ENCODE data around the gene PRR22. TPM values are rescaled to one million over a fixed set of nuclear protein-coding genes. Genes with fewer than 3 reads are reported as not detected.

Gene PRR22
- total and polyA plus RNA-seq, 2 experiments from 2014 or later, result 0.13 to 2.9 TPM

DNA sequence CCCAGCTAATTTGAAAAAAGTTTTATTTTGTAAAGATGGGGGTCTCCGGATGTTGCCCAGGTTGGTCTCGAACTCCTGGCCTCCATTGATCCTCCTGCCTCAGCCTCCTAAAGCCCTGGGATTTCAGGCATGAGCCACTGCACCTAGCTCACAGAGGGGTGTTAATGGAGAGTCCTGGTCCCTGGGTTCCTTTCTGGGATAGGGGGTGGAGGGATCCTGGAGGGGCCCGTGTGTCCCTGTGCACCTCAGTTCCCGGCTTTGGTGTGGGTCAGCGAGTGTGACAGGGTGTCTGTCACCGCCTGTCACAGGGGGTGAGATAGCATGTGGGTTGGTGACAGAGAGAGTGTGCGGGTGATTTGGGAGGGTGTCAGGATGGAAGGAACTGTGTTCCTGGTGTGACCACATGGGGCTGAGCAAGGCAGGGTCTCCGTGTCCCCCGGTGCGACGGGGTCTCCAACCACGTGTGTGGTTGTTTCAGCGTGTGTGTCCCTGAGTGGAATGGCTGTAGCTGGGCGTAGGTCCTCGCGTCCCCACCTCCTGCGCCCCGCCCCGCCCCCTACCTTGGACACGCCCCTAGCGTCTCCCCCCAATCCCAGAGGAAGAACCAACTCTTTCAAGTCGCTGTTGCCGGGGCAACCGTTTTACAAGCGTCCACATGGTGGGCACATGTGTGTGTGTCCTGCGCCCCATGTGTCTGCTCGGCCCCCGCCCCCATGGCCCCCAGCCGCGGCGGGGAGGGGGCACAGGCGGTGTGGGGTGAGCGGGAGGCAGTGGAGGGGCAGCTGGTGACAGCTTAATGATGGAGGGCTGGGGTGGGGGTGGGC, 17.5 kb upstream of the PRR22 start:
- Histone ChIP-seq H3K9me2 (replicated peaks; ENCODE audit: insufficient read depth) (no peaks in the 10 kb centered on the region), H3K4me3 (no peak overlapping the region), H3K4me1 (ENCODE audit: insufficient read depth) (peaks cover 21% of the 10 kb centered on the region), H2AFZ (no peak overlapping the region), H3K79me2 (no peaks in the 10 kb centered on the region), H3K27ac (no peak overlapping the region), H4K20me1 (ENCODE audit: insufficient read depth, poor library complexity, severe bottlenecking) (no peaks in the 10 kb centered on the region), H3K4me2 (peak overlapping the region; percentile 58), H3K27me3 (no peaks in the 10 kb centered on the region), H3K36me3 (replicated peaks; ENCODE audit: insufficient read depth, low read depth) (no peaks in the 10 kb centered on the region), H3K9me3 (ENCODE audit: low read depth) (no peaks in the 10 kb centered on the region)
- peak; percentile 80 for DNase-seq (ENCODE audit: low spot score)
- TF ChIP-seq, protein P1, sequence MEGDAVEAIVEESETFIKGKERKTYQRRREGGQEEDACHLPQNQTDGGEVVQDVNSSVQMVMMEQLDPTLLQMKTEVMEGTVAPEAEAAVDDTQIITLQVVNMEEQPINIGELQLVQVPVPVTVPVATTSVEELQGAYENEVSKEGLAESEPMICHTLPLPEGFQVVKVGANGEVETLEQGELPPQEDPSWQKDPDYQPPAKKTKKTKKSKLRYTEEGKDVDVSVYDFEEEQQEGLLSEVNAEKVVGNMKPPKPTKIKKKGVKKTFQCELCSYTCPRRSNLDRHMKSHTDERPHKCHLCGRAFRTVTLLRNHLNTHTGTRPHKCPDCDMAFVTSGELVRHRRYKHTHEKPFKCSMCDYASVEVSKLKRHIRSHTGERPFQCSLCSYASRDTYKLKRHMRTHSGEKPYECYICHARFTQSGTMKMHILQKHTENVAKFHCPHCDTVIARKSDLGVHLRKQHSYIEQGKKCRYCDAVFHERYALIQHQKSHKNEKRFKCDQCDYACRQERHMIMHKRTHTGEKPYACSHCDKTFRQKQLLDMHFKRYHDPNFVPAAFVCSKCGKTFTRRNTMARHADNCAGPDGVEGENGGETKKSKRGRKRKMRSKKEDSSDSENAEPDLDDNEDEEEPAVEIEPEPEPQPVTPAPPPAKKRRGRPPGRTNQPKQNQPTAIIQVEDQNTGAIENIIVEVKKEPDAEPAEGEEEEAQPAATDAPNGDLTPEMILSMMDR (IDR thresholded peaks at IDR 0.05; ENCODE audit: poor library complexity), result no peak
- TF ChIP-seq EZH2 (IDR thresholded peaks at IDR 0.05; ENCODE audit: borderline replicate concordance) (no peak), EZH2phosphoT487 (IDR thresholded peaks at IDR 0.05; ENCODE audit: low read depth, severe bottlenecking, unreplicated experiment) (no peak)
- WGBS (ENCODE audit: low lambda C conversion rate, missing lambda C conversion rate), result 30% methylated on average over 20 of the region's 33 CpGs

DNA sequence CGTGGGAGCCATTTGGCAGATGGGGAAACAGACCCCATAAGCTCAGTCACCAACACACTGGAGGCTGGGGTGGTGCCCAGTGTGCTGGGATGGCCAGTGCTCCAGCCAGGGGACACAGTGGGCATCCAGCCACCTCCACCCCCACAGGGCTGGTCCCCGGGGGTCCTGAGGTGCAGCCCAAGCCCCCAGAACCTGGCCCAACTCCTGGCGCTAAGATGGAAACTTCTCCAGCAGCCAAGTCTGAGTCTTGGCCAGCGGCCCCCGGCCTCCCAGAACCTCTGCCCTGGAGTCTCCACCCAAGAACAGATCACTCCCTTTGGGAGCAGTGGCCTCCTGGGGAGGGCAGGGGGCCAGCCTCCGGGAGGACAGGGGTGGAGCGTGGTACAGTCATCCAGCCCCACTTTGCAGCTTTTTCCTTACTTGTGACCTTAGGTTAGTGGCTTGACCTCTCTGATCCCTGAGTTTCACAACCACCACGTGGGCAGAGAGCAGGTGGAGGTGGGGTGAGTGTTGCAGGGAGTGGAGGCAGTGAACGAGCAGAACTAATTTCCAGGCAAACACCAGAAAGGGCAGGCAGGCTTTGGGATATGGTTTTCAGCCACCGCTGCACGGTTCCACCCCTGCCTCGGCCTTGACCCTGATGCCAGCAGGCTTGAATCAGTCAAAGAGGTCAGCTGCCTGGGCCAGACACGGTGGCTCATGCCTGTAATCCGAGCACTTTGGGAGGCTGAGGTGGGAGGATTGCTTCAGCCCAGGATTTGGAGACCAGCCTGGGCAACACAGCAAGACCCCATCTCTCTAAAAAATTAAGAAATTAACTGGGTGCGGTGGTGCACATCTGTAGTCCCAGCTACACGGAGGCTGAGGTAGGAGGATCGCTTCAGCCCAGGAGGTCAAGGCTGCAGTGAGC, 16.1 kb upstream of the PRR22 start:
- Histone ChIP-seq H3K27ac (no peak overlapping the region), H3K79me2 (no peaks in the 10 kb centered on the region), H3K27me3 (no peaks in the 10 kb centered on the region), H4K20me1 (ENCODE audit: insufficient read depth, poor library complexity, severe bottlenecking) (no peaks in the 10 kb centered on the region), H3K9me2 (replicated peaks; ENCODE audit: insufficient read depth) (no peaks in the 10 kb centered on the region), H3K9me3 (ENCODE audit: low read depth) (no peaks in the 10 kb centered on the region), H3K4me3 (no peak overlapping the region), H2AFZ (no peak overlapping the region), H3K4me1 (ENCODE audit: insufficient read depth) (peaks cover 21% of the 10 kb centered on the region), H3K36me3 (replicated peaks; ENCODE audit: insufficient read depth, low read depth) (no peaks in the 10 kb centered on the region), H3K4me2 (no peak overlapping the region)
- 79% methylated on average over 16 of the region's 17 CpGs for WGBS (ENCODE audit: low lambda C conversion rate, missing lambda C conversion rate)
- DNase-seq (ENCODE audit: low spot score), result peak; percentile 5
- TF ChIP-seq EZH2 (IDR thresholded peaks at IDR 0.05; ENCODE audit: borderline replicate concordance) (no peak), EZH2phosphoT487 (IDR thresholded peaks at IDR 0.05; ENCODE audit: low read depth, severe bottlenecking, unreplicated experiment) (no peak)
- TF ChIP-seq, protein P1 (IDR thresholded peaks at IDR 0.05; ENCODE audit: poor library complexity), result no peak

DNA sequence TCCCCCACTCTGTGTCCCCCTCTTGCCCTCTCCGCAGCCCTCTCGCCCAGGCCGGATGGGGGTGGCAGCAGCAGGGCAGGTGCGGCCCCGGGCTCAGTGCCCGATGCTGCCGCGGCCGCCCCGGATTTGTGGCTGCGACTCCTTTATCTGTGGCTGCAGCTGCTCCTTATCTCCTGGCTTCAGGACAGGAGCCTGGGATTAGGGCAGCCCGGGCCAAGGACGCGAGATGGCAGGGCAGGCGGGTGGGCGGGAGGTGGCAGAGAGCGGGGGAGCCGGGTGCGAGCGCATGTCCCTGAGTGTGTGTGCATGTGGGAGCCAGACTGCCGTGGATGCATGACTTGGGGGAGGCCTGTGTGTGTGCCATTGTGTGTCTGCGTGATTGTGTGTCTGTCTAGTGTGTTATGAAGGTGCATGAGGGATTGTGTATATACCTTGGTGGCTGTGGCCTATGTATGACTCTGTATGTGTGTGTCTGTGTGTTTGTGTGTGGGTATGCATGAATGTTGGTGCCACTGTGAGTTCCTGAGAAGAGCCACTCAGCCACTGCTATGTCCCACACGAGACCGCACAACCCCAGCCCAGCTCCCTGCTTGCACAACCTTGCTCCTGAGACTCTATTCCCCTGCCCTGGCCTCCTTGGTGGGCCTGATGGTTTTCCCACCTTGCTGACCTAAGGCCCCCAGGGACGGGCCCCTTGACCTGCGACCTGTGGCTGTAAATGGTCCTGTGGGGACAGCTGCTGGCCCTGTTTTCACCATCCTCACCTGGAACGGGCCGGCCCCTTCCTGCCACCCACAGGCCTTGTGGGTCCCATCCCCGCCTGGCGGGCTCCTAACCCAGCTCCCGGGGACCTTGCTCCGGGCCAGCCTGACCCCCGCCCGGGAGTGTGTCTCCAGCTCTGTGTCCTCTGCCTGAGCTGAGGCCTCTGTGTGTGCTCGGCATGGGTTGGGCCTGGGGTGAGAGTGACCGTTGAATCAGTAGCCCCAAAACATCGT, 15.0 kb upstream of the PRR22 start:
- H3K79me2 ChIP-seq, result no peaks in the 10 kb centered on the region
- H3K9me3 ChIP-seq (ENCODE audit: low read depth), result no peaks in the 10 kb centered on the region
- no peaks in the 10 kb centered on the region for H4K20me1 ChIP-seq (ENCODE audit: insufficient read depth, poor library complexity, severe bottlenecking)
- H3K9me2 ChIP-seq (replicated peaks; ENCODE audit: insufficient read depth), result no peaks in the 10 kb centered on the region
- no peak overlapping the region for H3K27ac ChIP-seq
- peaks cover 19% of the 10 kb centered on the region for H3K4me1 ChIP-seq (ENCODE audit: insufficient read depth)
- no peaks in the 10 kb centered on the region for H3K27me3 ChIP-seq
- peak; percentile 18 for DNase-seq (ENCODE audit: low spot score)
- TF ChIP-seq EZH2phosphoT487 (IDR thresholded peaks at IDR 0.05; ENCODE audit: low read depth, severe bottlenecking, unreplicated experiment), result no peak
- TF ChIP-seq EZH2 (IDR thresholded peaks at IDR 0.05; ENCODE audit: borderline replicate concordance), result no peak
- TF ChIP-seq, protein P1 (IDR thresholded peaks at IDR 0.05; ENCODE audit: poor library complexity), result no peak
- WGBS (ENCODE audit: low lambda C conversion rate, missing lambda C conversion rate), result 62% methylated on average over 37 of the region's 37 CpGs
- H3K4me3 ChIP-seq, result no peak overlapping the region
- no peak overlapping the region for H3K4me2 ChIP-seq
- no peaks in the 10 kb centered on the region for H3K36me3 ChIP-seq (replicated peaks; ENCODE audit: insufficient read depth, low read depth)
- no peak overlapping the region for H2AFZ ChIP-seq

Data from hepatocyte (in vitro differentiated cells).